Vagina (tissue), 2 donors: ENCODE results near the gene ITGAL.

Experiments used
- POLR2A ChIP-seq, 2 donors: fragments of 450-650 bp; IDR thresholded peaks; one replicate each; pipeline ENCODE4 v1.6.1; 2017; ENCODE audit warnings: antibody characterized with exemption in 2 of 2, mild to moderate bottlenecking in 2 of 2, moderate library complexity in 2 of 2
- TF ChIP-seq, protein P1 (sequence below), 3 experiments: fragments of 450-650 bp in 2 of 3; fragments of 200-600 bp in 1 of 3; sonication (generic) in 1 of 3; IDR thresholded peaks; one replicate each; pipeline ENCODE4 v1.5.1; 2017 to 2019; ENCODE audit warnings: antibody characterized with exemption in 3 of 3, mild to moderate bottlenecking in 2 of 3, moderate library complexity in 2 of 3

DNA sequence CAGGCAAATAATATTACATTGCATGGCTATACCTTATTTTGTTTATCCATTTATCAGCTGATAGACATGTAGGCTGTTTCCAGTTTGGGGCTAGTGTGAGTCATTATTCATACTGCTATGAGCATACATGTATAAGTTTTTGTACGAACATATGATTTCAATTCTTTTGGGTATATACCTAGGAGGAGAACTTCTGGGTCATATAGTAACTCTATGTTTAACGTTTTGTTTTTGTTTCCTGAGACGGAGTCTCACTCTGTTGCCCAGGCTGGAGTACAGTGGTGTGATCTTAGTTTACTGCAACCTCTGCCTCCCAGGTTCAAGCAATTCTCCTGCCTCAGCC, 2.4 kb upstream of the ITGAL start:
- TF ChIP-seq, protein P1, sequence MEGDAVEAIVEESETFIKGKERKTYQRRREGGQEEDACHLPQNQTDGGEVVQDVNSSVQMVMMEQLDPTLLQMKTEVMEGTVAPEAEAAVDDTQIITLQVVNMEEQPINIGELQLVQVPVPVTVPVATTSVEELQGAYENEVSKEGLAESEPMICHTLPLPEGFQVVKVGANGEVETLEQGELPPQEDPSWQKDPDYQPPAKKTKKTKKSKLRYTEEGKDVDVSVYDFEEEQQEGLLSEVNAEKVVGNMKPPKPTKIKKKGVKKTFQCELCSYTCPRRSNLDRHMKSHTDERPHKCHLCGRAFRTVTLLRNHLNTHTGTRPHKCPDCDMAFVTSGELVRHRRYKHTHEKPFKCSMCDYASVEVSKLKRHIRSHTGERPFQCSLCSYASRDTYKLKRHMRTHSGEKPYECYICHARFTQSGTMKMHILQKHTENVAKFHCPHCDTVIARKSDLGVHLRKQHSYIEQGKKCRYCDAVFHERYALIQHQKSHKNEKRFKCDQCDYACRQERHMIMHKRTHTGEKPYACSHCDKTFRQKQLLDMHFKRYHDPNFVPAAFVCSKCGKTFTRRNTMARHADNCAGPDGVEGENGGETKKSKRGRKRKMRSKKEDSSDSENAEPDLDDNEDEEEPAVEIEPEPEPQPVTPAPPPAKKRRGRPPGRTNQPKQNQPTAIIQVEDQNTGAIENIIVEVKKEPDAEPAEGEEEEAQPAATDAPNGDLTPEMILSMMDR (IDR thresholded peaks at IDR 0.05): no peak
- no peak for TF ChIP-seq POLR2A (IDR thresholded peaks at IDR 0.05)
